Thymus (tissue), 11 donors: Measurements from ENCODE around the gene ZPR1. TPM values are rescaled to one million over a fixed set of nuclear protein-coding genes. Genes with fewer than 3 reads are reported as not detected.
A peak's percentile ranks its signal among the peaks of the same experiment; 100 is the strongest.

Experiments
- DNase-seq, 9 donors: peaks; one replicate each; pipeline ENCODE4 v3.0.0-alpha.2; 2013; ENCODE audit warnings: low spot score in 9 of 9, low read depth in 6 of 9, missing footprints in 1 of 9
- H3K27ac ChIP-seq, 2 donors: one replicate each; pipeline ENCODE4 v1.5.1; 2013; ENCODE audit warnings: control low read depth in 1 of 2, low read depth in 1 of 2, low read length in 1 of 2, mild to moderate bottlenecking in 1 of 2, moderate library complexity in 1 of 2
- H3K27me3 ChIP-seq, 2 donors: one replicate each; pipeline ENCODE4 v1.5.1; 2013; ENCODE audit warnings: low read length in 1 of 2; ENCODE audit not compliant: control insufficient read depth in 2 of 2, insufficient read depth in 1 of 2
- H3K36me3 ChIP-seq, 2 donors: one replicate each; pipeline ENCODE4 v1.5.1; 2013; ENCODE audit warnings: low read length in 1 of 2, mild to moderate bottlenecking in 1 of 2, moderate library complexity in 1 of 2; ENCODE audit not compliant: control insufficient read depth in 2 of 2, insufficient read depth in 2 of 2
- H3K4me1 ChIP-seq, 2 donors: one replicate each; pipeline ENCODE4 v1.5.1; 2013; ENCODE audit warnings: low read length in 2 of 2; ENCODE audit not compliant: control insufficient read depth in 2 of 2, insufficient read depth in 2 of 2
- H3K4me3 ChIP-seq, 2 donors: one replicate each; pipeline ENCODE4 v1.5.1; 2013; ENCODE audit warnings: low read length in 2 of 2, control low read depth in 1 of 2, mild to moderate bottlenecking in 1 of 2
- H3K9me3 ChIP-seq, 2 donors: one replicate each; pipeline ENCODE4 v1.5.1; 2013; ENCODE audit warnings: low read length in 1 of 2, mild to moderate bottlenecking in 1 of 2; ENCODE audit not compliant: control insufficient read depth in 2 of 2, insufficient read depth in 1 of 2
- WGBS: extraction: QIAGEN DNeasy Blood & Tissue Kit; methylation state at CpG from one replicate; pipeline ENCODE4 v1.1.7; 2013; 5-methylcytosine and 5-hydroxymethylcytosine counted together
- polyA plus RNA-seq: library from polyadenylated mRNA; stranded (reverse); fragments of 200-250 nt; gene quantifications from one replicate; pipeline ENCODE4 v1.2.3, GENCODE V29; 2013
- total RNA-seq: library from RNA; stranded (reverse); fragments of 120-200 nt; gene quantifications from one replicate; pipeline ENCODE4 v1.2.4, GENCODE V29; 2013
- donor health status: healthy.

Gene ZPR1
- total and polyA plus RNA-seq, 2 donors, result 21.3 to 37.2 TPM

- no peaks in the 10 kb centered on the region for H3K9me3 ChIP-seq
- 97% methylated on average over 5 of the region's 5 CpGs for WGBS
- H3K27ac ChIP-seq, result no peak overlapping the region
- H3K36me3 ChIP-seq, result no peaks in the 10 kb centered on the region
- H3K4me1 ChIP-seq, result no peaks in the 10 kb centered on the region
- H3K27me3 ChIP-seq, result no peaks in the 10 kb centered on the region
- H3K4me3 ChIP-seq, result no peak overlapping the region
- DNase-seq, result no peak
Observed at GRCh38 chr11:116797816-116798215, 10.0 kb upstream of the ZPR1 start.

DNA sequence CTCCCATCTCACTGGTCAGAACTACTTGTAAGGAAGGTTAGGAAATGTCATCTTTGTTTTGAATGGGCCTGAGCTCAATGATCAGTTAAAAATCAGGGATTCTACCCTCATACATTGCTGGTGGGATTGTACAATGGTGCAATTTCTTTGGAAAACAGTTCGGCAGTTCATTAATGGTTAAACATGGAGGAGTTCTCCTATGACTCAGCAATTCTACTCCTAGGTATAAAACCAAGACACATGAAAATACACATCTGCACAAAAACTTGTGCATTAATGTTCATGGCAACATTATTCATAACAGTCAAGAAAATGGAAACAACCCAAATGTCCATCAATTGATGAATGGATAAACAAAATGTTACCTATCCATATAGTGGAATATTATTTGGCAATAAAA is 8.7 kb upstream of the ZPR1 start:
- 74% methylated on average over 1 of the region's 1 CpG for WGBS

DNA sequence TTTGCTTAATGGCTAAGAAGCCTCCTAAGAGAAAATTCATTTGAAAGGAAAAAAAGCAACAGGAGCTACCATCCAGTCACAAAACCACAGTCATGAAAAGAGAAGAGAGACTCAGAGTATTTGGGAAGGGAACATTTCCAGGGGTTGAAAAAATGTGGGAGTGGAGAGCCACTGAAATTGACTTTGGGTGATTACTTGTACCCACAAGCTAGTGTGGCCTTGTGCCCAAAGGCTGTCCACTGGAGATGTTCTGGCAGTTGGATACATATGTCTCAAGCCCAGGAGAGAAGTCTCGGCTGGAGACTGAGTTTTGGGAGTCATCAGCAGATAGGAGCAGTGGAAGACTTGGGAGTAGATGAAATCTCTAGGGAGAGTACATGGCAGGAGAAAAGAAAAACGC is 7.0 kb upstream of the ZPR1 start:
- 96% methylated on average over 2 of the region's 2 CpGs for WGBS
- Histone ChIP-seq H3K27me3 (peaks cover 0 to 11% of the 10 kb centered on the region in 2 donors), H3K36me3 (no peaks in the 10 kb centered on the region), H3K4me3 (no peak overlapping the region), H3K9me3 (no peaks in the 10 kb centered on the region), H3K4me1 (peaks cover 0 to 5% of the 10 kb centered on the region in 2 donors), H3K27ac (no peak overlapping the region)
- no peak for DNase-seq

More for the DNA sequence above, 8.7 kb upstream of the ZPR1 start:
- H3K27ac ChIP-seq, result no peak overlapping the region
- no peaks in the 10 kb centered on the region for H3K36me3 ChIP-seq
- H3K4me3 ChIP-seq, result no peak overlapping the region
- no peak for DNase-seq
- H3K4me1 ChIP-seq, result peaks cover 0 to under 1% of the 10 kb centered on the region in 2 donors
- H3K9me3 ChIP-seq, result no peaks in the 10 kb centered on the region
- no peaks in the 10 kb centered on the region for H3K27me3 ChIP-seq

GRCh38 chr11:116793772-116794097 is 5.9 kb upstream of the ZPR1 start:
- 96% methylated on average over 1 of the region's 1 CpG for WGBS
- Histone ChIP-seq H3K36me3 (no peaks in the 10 kb centered on the region), H3K27ac (no peak overlapping the region), H3K27me3 (peaks cover 0 to 12% of the 10 kb centered on the region in 2 donors), H3K4me3 (no peak overlapping the region), H3K4me1 (peaks cover under 1 to 5% of the 10 kb centered on the region in 2 donors), H3K9me3 (no peaks in the 10 kb centered on the region)
- no peak for DNase-seq

DNA sequence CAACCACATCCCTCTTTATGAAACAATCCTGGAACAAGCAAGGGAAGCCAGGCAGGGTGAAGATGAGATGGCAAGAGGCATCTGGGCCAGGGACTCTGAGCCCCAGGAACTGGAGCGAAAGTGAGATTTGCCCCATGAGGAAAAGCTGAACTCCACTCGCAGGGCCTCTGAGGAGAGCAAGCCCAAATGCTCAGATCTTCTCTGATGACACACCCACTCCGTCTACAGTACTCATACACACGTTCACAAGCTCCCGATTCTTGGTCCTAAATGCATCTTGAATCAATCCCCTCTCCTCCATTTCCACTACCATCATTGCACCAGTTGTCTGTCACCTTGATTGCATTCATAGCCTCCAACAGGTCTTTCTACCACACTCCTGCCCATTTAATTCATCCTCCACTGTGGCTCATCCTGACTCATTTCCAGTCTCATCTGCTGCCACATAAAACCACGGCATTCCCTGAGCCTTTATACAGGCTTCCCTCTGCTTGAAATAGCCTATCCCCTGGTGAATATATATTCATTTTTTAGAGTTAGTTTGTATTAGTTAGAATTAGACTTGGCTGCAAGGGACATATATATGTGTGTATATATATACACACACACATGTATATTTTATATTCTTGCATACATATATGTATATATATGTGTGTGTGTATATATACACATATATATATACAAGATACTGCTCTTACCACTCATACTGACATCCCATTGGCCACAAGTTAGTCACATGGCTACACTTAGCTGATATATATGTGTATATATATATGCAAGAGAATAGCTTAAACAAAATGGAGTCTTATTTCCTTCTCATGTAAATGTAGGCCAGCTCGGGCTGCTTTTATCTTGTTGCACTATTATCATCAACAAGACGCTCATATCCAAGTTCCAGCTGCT is 5.3 kb upstream of the ZPR1 start:
- peaks cover 7 to 11% of the 10 kb centered on the region in 2 donors for H3K4me1 ChIP-seq
- no peaks in the 10 kb centered on the region for H3K36me3 ChIP-seq
- 98% methylated on average over 8 of the region's 8 CpGs for WGBS
- peaks cover 0 to 14% of the 10 kb centered on the region in 2 donors for H3K27me3 ChIP-seq
- H3K4me3 ChIP-seq, result no peak overlapping the region
- no peaks in the 10 kb centered on the region for H3K9me3 ChIP-seq
- no peak overlapping the region for H3K27ac ChIP-seq
- no peak for DNase-seq

DNA sequence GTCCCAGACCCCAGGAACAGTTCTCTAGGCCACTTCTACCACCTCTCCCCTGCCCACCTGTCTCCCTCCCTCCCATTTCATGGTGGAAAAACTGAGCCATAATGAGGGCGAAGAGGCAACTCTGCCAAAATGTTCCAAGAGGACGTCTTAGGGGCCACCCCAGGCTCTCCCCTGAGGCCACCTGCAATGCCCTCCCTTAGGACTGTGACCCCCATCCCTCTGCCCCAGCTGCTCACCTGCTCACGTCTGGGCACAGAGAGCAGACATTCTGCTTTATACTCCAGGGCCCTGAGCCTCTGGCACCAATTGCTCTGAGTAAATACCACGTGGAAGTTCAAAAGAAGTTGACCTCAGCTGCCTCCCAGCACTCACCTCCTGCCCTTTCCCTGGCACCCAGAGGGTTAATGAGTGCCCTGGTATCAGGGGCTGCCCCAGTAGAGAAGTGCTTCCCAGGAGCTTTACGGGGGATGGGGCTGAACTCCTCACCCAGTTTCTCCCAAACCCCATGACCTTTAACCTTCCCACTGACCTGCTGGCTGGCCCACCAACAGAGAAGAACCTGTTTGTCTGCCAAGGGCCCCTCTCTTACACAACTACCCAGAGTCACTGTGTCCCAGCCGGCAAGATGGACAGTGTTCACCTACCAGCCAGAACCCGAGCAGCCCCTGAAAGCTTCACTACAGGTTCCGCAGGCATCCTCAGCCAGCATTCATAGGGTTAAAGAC is 4.5 kb upstream of the ZPR1 start:
- no peak for DNase-seq
- H3K36me3 ChIP-seq, result no peaks in the 10 kb centered on the region
- H3K27me3 ChIP-seq, result peaks cover 0 to 16% of the 10 kb centered on the region in 2 donors
- 94% methylated on average over 8 of the region's 8 CpGs for WGBS
- no peaks in the 10 kb centered on the region for H3K9me3 ChIP-seq
- H3K4me3 ChIP-seq, result no peak overlapping the region
- H3K27ac ChIP-seq, result no peak overlapping the region
- peaks cover 9 to 11% of the 10 kb centered on the region in 2 donors for H3K4me1 ChIP-seq

DNA sequence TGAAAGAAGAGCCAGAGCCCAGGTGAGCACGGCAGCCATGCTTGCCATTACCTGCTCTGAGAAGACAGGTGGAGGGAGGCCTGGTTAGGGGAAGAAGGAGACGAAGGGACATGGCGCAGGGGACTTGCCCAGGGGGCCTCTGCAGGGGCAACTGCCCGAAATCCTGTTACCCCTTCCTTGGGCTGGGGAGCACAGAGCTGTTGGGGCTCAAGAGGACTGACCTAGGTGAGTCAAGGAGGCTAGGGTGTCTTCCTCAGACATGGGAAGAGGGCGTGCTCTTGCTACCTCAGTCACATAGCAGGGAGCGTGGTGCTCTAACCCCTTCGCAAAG is 4.0 kb upstream of the ZPR1 start, which contains the start of gene APOA5:
TSS of gene APOA5 (minus strand) at position 67 of the 331 bp plus-strand sequence. CDS start at position 48, 19 bp downstream.
- no peak for DNase-seq
- H3K27ac ChIP-seq, result no peak within 1 kb of the TSS
- no peak within 1 kb of the TSS for H3K4me3 ChIP-seq
- H3K9me3 ChIP-seq, result no peaks in the 10 kb centered on the region
- WGBS, result 96% methylated on average over 7 of the region's 7 CpGs
- H3K36me3 ChIP-seq, result no peaks in the 10 kb centered on the region
- H3K27me3 ChIP-seq, result peaks cover 0 to 16% of the 10 kb centered on the region in 2 donors
- H3K4me1 ChIP-seq, result peaks cover 14 to 15% of the 10 kb centered on the region in 2 donors

GRCh38 chr11:116791002-116791812 is 3.4 kb upstream of the ZPR1 start:
- H3K4me1 ChIP-seq, result peaks cover 15% of the 10 kb centered on the region in 2 donors
- peak in 6 of 9 donors; percentile 35 to 79 (median 70) for DNase-seq
- H3K36me3 ChIP-seq, result peaks cover under 1 to 4% of the 10 kb centered on the region in 2 donors
- WGBS, result 39% methylated on average over 31 of the region's 31 CpGs
- no peaks in the 10 kb centered on the region for H3K9me3 ChIP-seq
- H3K27me3 ChIP-seq, result peaks cover 0 to 16% of the 10 kb centered on the region in 2 donors
- no peak overlapping the region for H3K27ac ChIP-seq
- no peak overlapping the region for H3K4me3 ChIP-seq
